HEK293 (cell line): ENCODE data around the gene SEMA4C.
A peak's percentile ranks its signal among the peaks of the same experiment; 100 is the strongest.

ENCODE experiments used
- CTCF ChIA-PET: fragments of 350-600 bp; formaldehyde crosslinking; extraction: SDS; loops from one replicate; lab custom pipeline; 2021; ENCODE audit warnings: antibody characterized with exemption; lab: Yijun Ruan, JAX
- POLR2A ChIA-PET: fragments of 300-600 bp; formaldehyde crosslinking; extraction: SDS; loops from one replicate; lab custom pipeline; 2020; ENCODE audit warnings: antibody characterized with exemption, inconsistent platforms; lab: Yijun Ruan, JAX
- H3K27ac ChIP-seq: fragments of 200-500 bp; sonication (Bioruptor generic); 2 replicates; pipeline ENCODE4 v1.5.1; 2014; ENCODE audit warnings: low read depth, low read length, control low read depth, inconsistent platforms; ENCODE audit errors: extremely low read depth
- H3K36me3 ChIP-seq, 2 experiments: fragments of 200-500 bp in 1 of 2; sonication (Bioruptor generic) in 1 of 2; 1 replicate in 1 of 2; 2 replicates in 1 of 2; pipeline ENCODE4 v1.5.1; 2014 to 2017; ENCODE audit warnings: inconsistent platforms in 2 of 2, low read length in 2 of 2; ENCODE audit not compliant: control insufficient read depth in 2 of 2, insufficient read depth in 1 of 2
- H3K4me1 ChIP-seq: fragments of 200-500 bp; sonication (Bioruptor generic); 2 replicates; pipeline ENCODE4 v1.5.1; 2014; ENCODE audit warnings: mild to moderate bottlenecking, low read length, inconsistent platforms; ENCODE audit not compliant: control insufficient read depth, insufficient read depth
- H3K4me3 ChIP-seq: 2 replicates; pipeline ENCODE4 v1.5.1; 2011; ENCODE audit warnings: low read depth, mild to moderate bottlenecking, control low read depth, low read length, moderate library complexity
- H3K9me3 ChIP-seq: fragments of 200-500 bp; sonication (Bioruptor generic); 2 replicates; pipeline ENCODE4 v1.5.1; 2014; ENCODE audit warnings: low read depth, low read length, inconsistent platforms; ENCODE audit not compliant: control insufficient read depth, insufficient read depth
- KLF1 ChIP-seq: fragments of 450-650 bp; formaldehyde crosslinking; IDR thresholded peaks from 2 replicates; pipeline ENCODE4 v1.5.1; 2016; ENCODE audit warnings: missing biosample characterization, missing genetic modification characterization
- MZF1 ChIP-seq: fragments of 450-650 bp; formaldehyde crosslinking; IDR thresholded peaks from 2 replicates; pipeline ENCODE4 v1.5.1; 2017; ENCODE audit warnings: missing biosample characterization, missing genetic modification characterization, borderline replicate concordance
- TSHZ1 ChIP-seq: fragments of 450-650 bp; formaldehyde crosslinking; IDR thresholded peaks from 2 replicates; pipeline ENCODE4 v1.5.1; 2016; ENCODE audit warnings: missing biosample characterization, missing genetic modification characterization, borderline replicate concordance
- ZBTB10 ChIP-seq: fragments of 450-650 bp; formaldehyde crosslinking; IDR thresholded peaks from 2 replicates; pipeline ENCODE4 v1.5.1; 2016; ENCODE audit warnings: missing biosample characterization, missing genetic modification characterization
- ZBTB17 ChIP-seq: fragments of 450-650 bp; formaldehyde crosslinking; IDR thresholded peaks from 2 replicates; pipeline ENCODE4 v1.5.1; 2016; ENCODE audit warnings: missing biosample characterization, missing genetic modification characterization
- ZIC2 ChIP-seq: fragments of 450-650 bp; formaldehyde crosslinking; IDR thresholded peaks from 2 replicates; pipeline ENCODE4 v1.5.1; 2016; ENCODE audit warnings: missing biosample characterization, missing genetic modification characterization
- ZNF184 ChIP-seq: fragments of 450-650 bp; IDR thresholded peaks from 2 replicates; pipeline ENCODE4 v1.5.1; 2018; ENCODE audit warnings: missing biosample characterization, mild to moderate bottlenecking, missing genetic modification characterization

Gene SEMA4C

GRCh38 chr2:96877631-96878092, 7.8 kb upstream of the SEMA4C start:
- 0 out of 2 replicates have a peak, but pooled peaks cover 3% of the 10 kb centered on the region for H3K4me1 ChIP-seq
- no peaks in the 10 kb centered on the region for H3K9me3 ChIP-seq
- TF ChIP-seq KLF1 (tag by site-specific recombination) (peak; percentile 96), ZBTB10 (tag by site-specific recombination) (no peak)
- no peak overlapping the region for H3K4me3 ChIP-seq
- H3K36me3 ChIP-seq = no peaks in the 10 kb centered on the region
- no peak overlapping the region for H3K27ac ChIP-seq
- ChIA-PET CTCF (interaction anchor here (0.7 kb wide), 1 partner anchor 8 kb away, joined by 3 read pairs; no protein-coding TSS in a partner anchor), POLR2A (no interaction called here)

- H3K36me3 ChIP-seq = no peaks in the 10 kb centered on the region
- ChIA-PET CTCF (interaction anchor here (0.6 to 0.7 kb wide), 2 partner anchors 9 to 109 kb away, joined by 3 to 4 read pairs; no protein-coding TSS in a partner anchor), POLR2A (no interaction called here)
- H3K4me1 ChIP-seq = 0 out of 2 replicates have a peak, but pooled peaks cover 3% of the 10 kb centered on the region
- H3K9me3 ChIP-seq = no peaks in the 10 kb centered on the region
- TF ChIP-seq ZIC2 (tag by site-specific recombination) (0 out of 2 replicates have a peak, but pooled peaks have one; percentile 17), ZNF184 (tag by site-specific recombination) (no peak)
- H3K4me3 ChIP-seq = no peak overlapping the region
- H3K27ac ChIP-seq = no peak overlapping the region
These were observed 7.2 kb upstream of the SEMA4C start for GRCh38 chr2:96877042-96877451.

GRCh38 chr2:96876269-96877041, 6.6 kb upstream of the SEMA4C start:
- no peak overlapping the region for H3K27ac ChIP-seq
- POLR2A ChIA-PET = interaction anchor here (2.1 kb wide), 1 partner anchor 18 kb away, joined by 6 read pairs; the partner anchor contains the start of gene ANKRD39
- H3K4me1 ChIP-seq = 0 out of 2 replicates have a peak, but pooled peaks cover 3% of the 10 kb centered on the region
- TF ChIP-seq KLF1 (tag by site-specific recombination) (peak; percentile 0; the same call in 1 of the 2 replicates), ZBTB17 (tag by site-specific recombination) (no peak), TSHZ1 (no peak), MZF1 (tag by site-specific recombination) (no peak)
- TF ChIP-seq, all 188 proteins: peak for 1
- no peaks in the 10 kb centered on the region for H3K36me3 ChIP-seq
- no peaks in the 10 kb centered on the region for H3K9me3 ChIP-seq
- CTCF ChIA-PET = interaction anchor here (0.6 kb wide), 1 partner anchor 108 kb away, joined by 4 read pairs; no protein-coding TSS in a partner anchor
- no peak overlapping the region for H3K4me3 ChIP-seq
